ACC112 (cell line): Measurements from ENCODE around the gene DPYSL4.

ENCODE experiments used
- H2AFZ ChIP-seq: fragments of 200-600 bp; sonication (generic); one replicate; pipeline ENCODE4 v1.6.0; 2017; ENCODE audit warnings: antibody characterized with exemption, low read length; ENCODE audit not compliant: unreplicated experiment
- H3K27ac ChIP-seq: fragments of 200-600 bp; sonication (generic); 2 replicates; pipeline ENCODE4 v1.5.1; 2014; ENCODE audit warnings: low read depth, mild to moderate bottlenecking, antibody characterized with exemption, low read length, moderate library complexity
- H3K27me3 ChIP-seq: fragments of 200-600 bp; sonication (generic); 2 replicates; pipeline ENCODE4 v1.6.1; 2014; ENCODE audit warnings: mild to moderate bottlenecking, antibody characterized with exemption, low read length, moderate library complexity, mixed read lengths; ENCODE audit not compliant: insufficient read depth
- H3K36me3 ChIP-seq: fragments of 200-600 bp; sonication (generic); 2 replicates; pipeline ENCODE4 v1.6.1; 2016; ENCODE audit warnings: mild to moderate bottlenecking, antibody characterized with exemption, low read length, moderate library complexity, mixed read lengths; ENCODE audit not compliant: insufficient read depth
- H3K4me1 ChIP-seq: fragments of 200-600 bp; sonication (generic); one replicate; pipeline ENCODE4 v1.6.1; 2016; ENCODE audit warnings: low read length, mixed read lengths; ENCODE audit not compliant: insufficient read depth, unreplicated experiment, control insufficient read depth
- H3K4me3 ChIP-seq: fragments of 200-600 bp; sonication (generic); 2 replicates; pipeline ENCODE4 v1.5.1; 2014; ENCODE audit warnings: mild to moderate bottlenecking, low read depth, low read length
- H3K79me2 ChIP-seq: fragments of 200-600 bp; sonication (generic); one replicate; pipeline ENCODE4 v1.6.0; 2016; ENCODE audit warnings: low read length; ENCODE audit not compliant: control insufficient read depth, unreplicated experiment, insufficient read depth

DPYSL4 gene

DNA sequence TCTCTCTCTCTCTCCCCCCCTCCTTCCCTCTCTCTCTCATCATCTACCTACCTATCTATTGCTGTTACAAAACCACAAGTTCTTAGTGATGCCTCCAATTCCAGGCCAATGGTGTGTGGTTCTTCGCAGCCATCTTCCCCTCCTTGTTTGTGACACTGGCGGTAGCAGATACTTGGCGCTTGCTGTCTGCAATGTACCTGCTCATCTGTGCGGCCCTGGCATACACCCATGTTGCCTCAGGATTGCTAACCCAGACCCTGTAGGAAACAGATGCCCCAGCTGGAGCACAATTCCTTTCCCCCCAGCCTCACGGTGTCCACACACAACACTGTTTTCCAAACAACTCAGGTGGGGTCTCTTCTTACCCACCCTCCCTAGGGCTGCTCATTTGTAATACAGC lies 13.6 kb upstream of the DPYSL4 start:
- Histone ChIP-seq H3K27ac (no peak overlapping the region), H3K79me2 (no peaks in the 10 kb centered on the region), H3K4me3 (no peak overlapping the region), H2AFZ (no peak overlapping the region), H3K27me3 (peaks cover 35% of the 10 kb centered on the region), H3K36me3 (no peaks in the 10 kb centered on the region), H3K4me1 (peaks cover 6% of the 10 kb centered on the region)

DNA sequence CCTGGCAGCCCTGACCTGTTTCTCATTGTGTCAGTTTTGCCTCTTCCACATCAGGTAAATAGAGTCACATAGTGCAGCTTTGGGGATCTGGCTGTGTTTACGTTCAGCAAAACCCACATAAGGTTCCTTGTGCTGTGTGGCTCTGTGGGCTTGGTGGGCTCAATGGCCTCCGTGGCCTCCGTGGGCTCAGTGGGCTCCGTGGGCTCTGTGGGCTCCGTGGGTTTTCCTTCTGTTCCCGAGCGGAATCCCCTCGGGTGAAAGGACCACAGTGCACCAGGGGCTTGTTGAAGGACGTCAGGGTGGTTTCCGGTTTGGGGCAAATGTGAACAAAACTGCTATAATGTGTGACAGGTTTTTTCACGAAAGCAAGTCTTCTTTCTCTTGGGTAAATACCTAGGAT lies 12.5 kb upstream of the DPYSL4 start:
- Histone ChIP-seq H3K27ac (no peak overlapping the region), H3K27me3 (peaks cover 46% of the 10 kb centered on the region), H2AFZ (no peak overlapping the region), H3K36me3 (no peaks in the 10 kb centered on the region), H3K79me2 (no peaks in the 10 kb centered on the region), H3K4me1 (peaks cover 6% of the 10 kb centered on the region), H3K4me3 (no peak overlapping the region)

DNA sequence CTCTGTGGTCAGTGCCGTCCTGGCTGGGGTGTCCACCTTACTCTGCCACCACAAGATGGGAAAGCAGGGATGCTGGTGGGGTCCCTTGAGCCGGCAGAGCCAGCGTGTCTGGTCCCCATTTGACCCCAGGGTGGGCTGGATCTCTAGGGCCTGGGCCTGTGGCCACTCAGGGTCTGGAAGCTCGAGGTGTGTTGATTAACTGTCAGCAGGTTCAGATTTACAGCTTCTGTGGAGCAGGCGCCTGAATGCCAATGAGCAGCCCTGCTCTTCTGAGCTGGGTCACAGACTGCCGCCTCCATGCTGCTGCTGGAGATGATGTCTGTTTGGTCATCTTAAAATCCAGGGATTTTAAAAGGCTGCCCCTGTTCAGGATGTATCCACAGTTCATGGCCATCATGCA lies 11.3 kb upstream of the DPYSL4 start:
- Histone ChIP-seq H3K36me3 (no peaks in the 10 kb centered on the region), H3K27me3 (peaks cover 50% of the 10 kb centered on the region), H3K27ac (no peak overlapping the region), H2AFZ (no peak overlapping the region), H3K79me2 (no peaks in the 10 kb centered on the region), H3K4me1 (peaks cover 6% of the 10 kb centered on the region), H3K4me3 (no peak overlapping the region)

GRCh38 chr10:132175907-132176581 lies 10.7 kb upstream of the DPYSL4 start:
- Histone ChIP-seq H3K27me3 (peaks cover 50% of the 10 kb centered on the region), H3K79me2 (no peaks in the 10 kb centered on the region), H2AFZ (no peak overlapping the region), H3K27ac (no peak overlapping the region), H3K4me1 (peaks cover 6% of the 10 kb centered on the region), H3K4me3 (no peak overlapping the region), H3K36me3 (no peaks in the 10 kb centered on the region)

- H3K4me3 ChIP-seq, result no peak overlapping the region
Observed at GRCh38 chr10:132176623-132177500, 9.9 kb upstream of the DPYSL4 start.

GRCh38 chr10:132178046-132178445 lies 8.7 kb upstream of the DPYSL4 start:
- Histone ChIP-seq H3K4me1 (peaks cover 6% of the 10 kb centered on the region), H3K4me3 (no peak overlapping the region), H3K27me3 (peaks cover 61% of the 10 kb centered on the region), H2AFZ (no peak overlapping the region), H3K79me2 (no peaks in the 10 kb centered on the region), H3K36me3 (no peaks in the 10 kb centered on the region), H3K27ac (no peak overlapping the region)

More at GRCh38 chr10:132176623-132177500, 9.9 kb upstream of the DPYSL4 start:
- Histone ChIP-seq H2AFZ (no peak overlapping the region), H3K27me3 (peaks cover 50% of the 10 kb centered on the region), H3K36me3 (no peaks in the 10 kb centered on the region), H3K4me1 (peaks cover 6% of the 10 kb centered on the region), H3K27ac (no peak overlapping the region), H3K79me2 (no peaks in the 10 kb centered on the region)

DNA sequence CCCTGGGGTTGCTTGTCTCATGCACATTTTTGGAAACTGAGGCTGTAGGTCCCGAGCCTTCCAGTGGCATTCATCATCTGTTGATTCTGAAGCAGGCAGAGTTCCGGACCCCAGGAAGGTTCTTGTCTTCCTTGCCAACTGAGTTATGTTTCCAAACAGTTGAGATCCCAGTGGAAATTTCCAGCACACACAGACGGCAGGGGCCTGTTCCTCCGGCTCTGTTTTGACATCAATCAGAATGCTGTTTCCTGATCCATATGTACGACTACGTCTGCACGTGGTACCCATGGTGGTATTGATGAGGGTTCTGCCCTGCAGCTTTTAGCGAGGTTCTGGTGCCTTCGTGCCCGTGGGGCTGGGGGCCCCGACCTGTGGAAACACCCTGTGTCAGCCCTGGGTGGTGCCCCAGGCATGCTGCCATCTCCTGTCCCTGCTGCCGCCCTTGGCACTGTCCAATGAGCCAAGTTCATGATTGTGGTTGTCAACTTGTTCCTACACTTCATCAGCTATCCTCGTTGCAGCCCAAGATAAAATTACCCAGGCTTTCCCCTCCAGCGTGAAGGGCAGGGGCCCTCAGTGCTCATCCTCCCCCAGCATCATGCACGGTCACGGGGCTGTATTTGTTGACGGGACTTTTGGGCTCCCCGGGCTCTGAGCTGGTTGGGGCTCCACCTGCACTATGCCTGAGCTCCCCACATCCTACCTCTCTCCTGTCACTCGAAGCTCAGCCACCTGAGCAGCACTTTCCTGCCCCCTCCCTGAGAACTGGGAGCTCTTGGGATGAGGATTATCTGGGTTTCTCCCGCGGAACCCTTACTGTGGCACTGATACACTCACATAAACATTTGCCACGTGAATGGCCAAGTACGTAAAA lies 7.8 kb upstream of the DPYSL4 start:
- Histone ChIP-seq H3K4me3 (no peak overlapping the region), H3K79me2 (no peaks in the 10 kb centered on the region), H3K27ac (no peak overlapping the region), H3K36me3 (no peaks in the 10 kb centered on the region), H3K27me3 (peaks cover 70% of the 10 kb centered on the region), H2AFZ (no peak overlapping the region), H3K4me1 (peaks cover 6% of the 10 kb centered on the region)

DNA sequence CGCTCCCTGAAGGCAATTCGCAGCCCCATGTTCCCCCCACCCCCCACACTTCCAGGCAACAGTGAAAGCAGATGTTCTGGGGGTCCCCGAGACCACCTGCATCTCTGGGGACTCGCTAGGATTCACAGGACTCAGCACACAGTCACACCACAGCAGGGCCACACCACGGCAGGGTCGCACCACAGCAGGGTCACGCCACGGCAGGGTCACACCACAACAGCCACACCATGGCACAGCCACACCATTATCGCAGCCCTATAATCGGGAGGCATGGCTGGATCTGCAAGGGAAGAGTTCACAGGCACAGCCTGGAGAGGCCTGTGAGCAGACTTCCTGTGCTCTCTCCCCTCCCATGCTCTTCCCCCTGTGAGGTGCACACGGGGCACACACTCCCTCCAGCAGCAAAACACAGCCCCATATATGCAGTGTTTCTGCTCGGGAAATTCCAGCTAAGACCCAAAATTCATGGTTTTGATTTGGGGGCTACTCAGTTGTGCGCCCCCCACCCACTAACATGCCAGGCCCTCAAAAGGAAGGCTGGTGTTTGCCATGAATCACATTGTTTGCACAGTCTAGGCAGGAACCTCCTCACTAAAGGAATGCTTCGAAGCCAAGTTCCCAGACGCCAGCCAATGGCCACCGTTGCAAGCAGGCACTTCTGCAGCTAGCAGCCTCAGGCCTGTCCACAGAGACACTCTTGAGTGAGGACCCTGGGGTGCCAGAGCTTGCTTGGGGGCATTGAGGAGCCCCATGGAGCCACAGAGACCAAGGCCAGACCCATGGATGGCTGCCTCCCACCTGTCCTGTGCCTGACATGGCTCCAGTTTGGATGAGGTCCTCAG lies 7.0 kb upstream of the DPYSL4 start:
- Histone ChIP-seq H3K79me2 (no peaks in the 10 kb centered on the region), H2AFZ (no peak overlapping the region), H3K36me3 (no peaks in the 10 kb centered on the region), H3K27ac (no peak overlapping the region), H3K27me3 (peaks cover 75% of the 10 kb centered on the region), H3K4me3 (no peak overlapping the region), H3K4me1 (peaks cover 6% of the 10 kb centered on the region)

DNA sequence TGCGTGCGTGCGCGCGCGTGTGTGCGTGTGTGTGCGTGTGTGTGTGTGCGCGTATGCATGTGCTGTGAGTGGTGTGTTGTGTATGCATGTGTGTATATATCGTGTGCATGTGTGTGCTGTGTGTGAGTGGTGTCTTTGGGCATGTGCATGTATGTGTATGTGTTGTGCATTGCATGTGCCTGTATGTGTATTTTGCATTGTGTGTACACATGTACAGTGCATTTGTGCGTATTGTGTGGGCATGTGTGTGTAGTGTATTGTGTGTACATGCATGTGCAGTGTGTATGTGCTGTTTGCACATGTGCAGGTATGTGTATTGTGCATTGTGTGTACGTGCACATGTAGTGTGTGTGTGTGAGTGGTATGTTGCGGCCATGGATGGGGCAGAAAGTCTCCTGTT lies 6.0 kb upstream of the DPYSL4 start:
- no peaks in the 10 kb centered on the region for H3K79me2 ChIP-seq
- H3K4me1 ChIP-seq, result peaks cover 6% of the 10 kb centered on the region
- H3K36me3 ChIP-seq, result no peaks in the 10 kb centered on the region
- H2AFZ ChIP-seq, result no peak overlapping the region
- H3K27ac ChIP-seq, result no peak overlapping the region
- H3K27me3 ChIP-seq, result peaks cover 75% of the 10 kb centered on the region
- H3K4me3 ChIP-seq, result no peak overlapping the region
